Upper lobe of left lung (tissue), 4 donors: ENCODE results near the gene GRID1.

Source experiments
- POLR2AphosphoS5 ChIP-seq, 2 donors: sonication (generic); formaldehyde crosslinking; IDR thresholded peaks; one replicate each; pipeline ENCODE4 v1.5.1; 2017; ENCODE audit warnings: antibody characterized with exemption in 2 of 2
- TF ChIP-seq, protein P1 (sequence below), 6 experiments: fragments of 450-650 bp in 4 of 6; fragments of 200-600 bp in 2 of 6; sonication (generic) in 2 of 6; IDR thresholded peaks; one replicate each; pipeline ENCODE4 v1.5.1; 2016 to 2019; ENCODE audit warnings: antibody characterized with exemption in 6 of 6

DNA sequence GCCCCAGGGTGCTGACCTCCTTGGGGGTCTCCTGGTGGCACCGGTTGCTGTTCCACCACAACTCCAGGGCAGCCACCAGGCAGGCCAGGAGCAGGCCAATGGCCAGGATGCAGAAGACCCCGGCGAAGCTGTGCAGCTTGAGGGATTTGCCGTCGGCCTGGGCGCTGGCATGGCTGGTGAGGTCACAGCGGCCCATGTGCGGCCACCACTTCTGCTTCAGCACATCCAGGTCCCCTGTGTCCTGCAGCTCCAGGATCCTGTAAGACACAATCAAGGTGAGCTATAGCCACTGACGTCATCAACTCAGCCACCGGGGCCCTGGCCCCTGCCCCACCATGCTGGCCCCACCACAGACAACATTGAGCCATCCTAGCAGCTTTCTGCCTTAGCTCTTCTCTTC is 753.2 kb downstream of the GRID1 start:
- TF ChIP-seq, protein P1, sequence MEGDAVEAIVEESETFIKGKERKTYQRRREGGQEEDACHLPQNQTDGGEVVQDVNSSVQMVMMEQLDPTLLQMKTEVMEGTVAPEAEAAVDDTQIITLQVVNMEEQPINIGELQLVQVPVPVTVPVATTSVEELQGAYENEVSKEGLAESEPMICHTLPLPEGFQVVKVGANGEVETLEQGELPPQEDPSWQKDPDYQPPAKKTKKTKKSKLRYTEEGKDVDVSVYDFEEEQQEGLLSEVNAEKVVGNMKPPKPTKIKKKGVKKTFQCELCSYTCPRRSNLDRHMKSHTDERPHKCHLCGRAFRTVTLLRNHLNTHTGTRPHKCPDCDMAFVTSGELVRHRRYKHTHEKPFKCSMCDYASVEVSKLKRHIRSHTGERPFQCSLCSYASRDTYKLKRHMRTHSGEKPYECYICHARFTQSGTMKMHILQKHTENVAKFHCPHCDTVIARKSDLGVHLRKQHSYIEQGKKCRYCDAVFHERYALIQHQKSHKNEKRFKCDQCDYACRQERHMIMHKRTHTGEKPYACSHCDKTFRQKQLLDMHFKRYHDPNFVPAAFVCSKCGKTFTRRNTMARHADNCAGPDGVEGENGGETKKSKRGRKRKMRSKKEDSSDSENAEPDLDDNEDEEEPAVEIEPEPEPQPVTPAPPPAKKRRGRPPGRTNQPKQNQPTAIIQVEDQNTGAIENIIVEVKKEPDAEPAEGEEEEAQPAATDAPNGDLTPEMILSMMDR (IDR thresholded peaks at IDR 0.05): no peak
- no peak for TF ChIP-seq POLR2AphosphoS5 (IDR thresholded peaks at IDR 0.05)
